H1 (cell line): ENCODE measurements around the gene DDA1. TPM values are rescaled to one million over a fixed set of nuclear protein-coding genes. Genes with fewer than 3 reads are reported as not detected.

Source experiments
- ASH2L ChIP-seq: fragments of 200-600, 300-600 bp; sonication (generic); IDR thresholded peaks from one replicate; pipeline ENCODE4 v1.7.1; 2017; ENCODE audit warnings: low read length
- CTBP2 ChIP-seq: IDR thresholded peaks from 2 replicates; pipeline ENCODE4 v1.7.0; 2011; ENCODE audit warnings: borderline replicate concordance, mild to moderate bottlenecking, moderate library complexity, mixed read lengths, low read length; ENCODE audit not compliant: insufficient read depth, insufficient read length
- EP300 ChIP-seq, 2 experiments: IDR thresholded peaks; 1 replicate in 1 of 2; 2 replicates in 1 of 2; pipeline ENCODE4 v1.6.1; 2011 to 2012; ENCODE audit warnings: low read depth in 2 of 2, low read length in 2 of 2, mild to moderate bottlenecking in 2 of 2, borderline replicate concordance in 1 of 2, inconsistent platforms in 1 of 2, moderate library complexity in 1 of 2
- KDM1A ChIP-seq: fragments of 200-600, 300-600 bp; sonication (generic); IDR thresholded peaks from 2 replicates; pipeline ENCODE4 v1.7.1; 2016; ENCODE audit warnings: mild to moderate bottlenecking, low read length, borderline replicate concordance
- MAX ChIP-seq: IDR thresholded peaks from 2 replicates; pipeline ENCODE4 v1.6.1; 2012; ENCODE audit warnings: inconsistent platforms
- RFX5 ChIP-seq: IDR thresholded peaks from 2 replicates; pipeline ENCODE4 v1.6.1; 2011; ENCODE audit warnings: low read depth, low read length, improper control_type of control experiment, borderline replicate concordance
- TAF1 ChIP-seq: IDR thresholded peaks from 2 replicates; pipeline ENCODE4 v1.6.1; 2011; ENCODE audit warnings: mild to moderate bottlenecking, low read depth, low read length
- polyA plus RNA-seq, 7 experiments: library from polyadenylated mRNA; depleted of rRNA in 3 of 7; stranded (reverse) in 5 of 7; unstranded in 2 of 7; fragments of >200 nt in 5 of 7; fragments of 200-250 nt in 2 of 7; gene quantifications; 1 replicate in 5 of 7; 2 replicates in 1 of 7; 4 replicates in 1 of 7; pipeline versions ENCODE4 v1.2.1 to v1.2.3, GENCODE V29; 2011 to 2013; ENCODE audit warnings: missing spikeins in 2 of 7, mixed read lengths in 2 of 7
- total RNA-seq: library from RNA; stranded (reverse); fragmentation: NEBNext Ultra II Directional; extraction: Animal tissue kit (Norgen Biotek cat#: 25700); gene quantifications from 2 replicates; pipeline ENCODE4 v1.2.1, GENCODE V29; 2021

The DDA1 gene
- total and polyA plus RNA-seq, 2 of the 8 experiments (the other 6 are each of a cell fraction or from before 2014, with no cell fraction given) = 29.2 to 34.5 TPM

- TF ChIP-seq EP300 (IDR thresholded peaks at IDR 0.05; ENCODE audit: borderline replicate concordance in 1 of 2, low read depth in 2 of 2, low read length in 2 of 2) = 0 out of 3 replicates have a peak, but pooled peaks of 1 of the 2 experiments have one; percentile 14
- TF ChIP-seq CTBP2 = no peak
- TF ChIP-seq TAF1 = peak; percentile 71
- no peak for TF ChIP-seq RFX5
- TF ChIP-seq MAX = 0 out of 2 replicates have a peak, but pooled peaks have one; percentile 15
- no peak for TF ChIP-seq ASH2L
- TF ChIP-seq KDM1A = peak; percentile 38; the same call in 1 of the 2 replicates
Observed at GRCh38 chr19:17264641-17264979, 44.8 kb upstream of the DDA1 start, which contains the start of gene USHBP1 (continued).
